K562 (cell line): ENCODE results near the gene MCM9.

ENCODE experiments used
- CBX3 ChIP-seq, 2 experiments: IDR thresholded peaks; 1 replicate in 1 of 2; 2 replicates in 1 of 2; pipeline ENCODE4 v1.6.1; 2012; ENCODE audit warnings: inconsistent platforms in 2 of 2, low read length in 2 of 2, borderline replicate concordance in 1 of 2, control low read depth in 1 of 2
- POLR2A ChIP-seq: fragments of 450-650 bp; conservative IDR thresholded peaks from 2 replicates; pipeline ENCODE4 v1.6.1; 2016
- ZNF354B ChIP-seq: fragments of 250-450 bp; sonication (Bioruptor Pico); IDR thresholded peaks from 2 replicates; pipeline ENCODE4 v1.4.0; 2020

DNA sequence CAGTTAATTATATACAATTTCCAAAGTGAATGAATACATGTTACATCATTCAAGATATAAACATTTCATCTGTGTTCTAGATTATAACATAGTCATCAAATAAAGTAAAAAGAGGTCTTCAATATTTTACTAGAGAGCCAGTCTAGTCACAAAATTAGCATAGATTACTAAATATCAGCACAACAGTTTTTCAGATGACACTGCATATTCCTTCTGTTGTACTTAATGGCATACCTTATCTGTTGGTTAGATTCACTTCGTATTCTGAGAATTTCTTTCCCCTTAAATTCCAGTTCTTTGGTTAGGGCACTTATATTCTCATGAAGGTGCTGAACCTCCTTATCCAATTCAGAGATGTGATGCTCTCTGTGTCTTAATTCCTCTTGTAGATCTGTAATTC lies 39.8 kb upstream of the MCM9 start:
- TF ChIP-seq CBX3 (IDR thresholded peaks at IDR 0.05; ENCODE audit: borderline replicate concordance in 1 of 2, low read length in 2 of 2) (no peak), ZNF354B (CRISPR knock-in tag) (no peak), POLR2A (no peak)
